Measurements from ENCODE around the gene MYBPHL.

The MYBPHL gene

GRCh38 chr1:109282952-109283747, 23.7 kb downstream of the MYBPHL start, which contains the start of gene PSRC1:
PSRC1 (minus strand) TSS chr1:109283145.
- TF ChIP-seq POLR2AphosphoS5 (IDR thresholded peaks at IDR 0.05; ENCODE audit: low read depth, low read length) (peak; percentile 85), TAF1 (IDR thresholded peaks at IDR 0.05; ENCODE audit: borderline replicate concordance, insufficient read depth, low read length) (peak; percentile 68; the same call in 1 of the 2 replicates), SIN3A (IDR thresholded peaks at IDR 0.05; ENCODE audit: borderline replicate concordance, insufficient read depth, low read length) (no peak; the same call in 1 of the 2 replicates), FOXP2 (optimal IDR thresholded peaks at IDR 0.05; ENCODE audit: borderline replicate concordance, extremely low read depth, extremely low read length, insufficient read depth) (peak; percentile 79), REST (IDR thresholded peaks at IDR 0.05; ENCODE audit: insufficient read depth in 1 of 2, low read depth in 2 of 2, low read length in 2 of 2) (0 out of 4 replicates have a peak, but pooled peaks of 1 of the 2 experiments have one; percentile 28)

- TF ChIP-seq SIN3A (IDR thresholded peaks at IDR 0.05; ENCODE audit: borderline replicate concordance, insufficient read depth, low read length) (no peak), TAF1 (IDR thresholded peaks at IDR 0.05; ENCODE audit: borderline replicate concordance, insufficient read depth, low read length) (peak; percentile 15; the same call in 1 of the 2 replicates)
Measured at GRCh38 chr1:109282497-109282951, 24.3 kb downstream of the MYBPHL start.

GRCh38 chr1:109281680-109282496, 24.9 kb downstream of the MYBPHL start:
- no peak for TF ChIP-seq POLR2AphosphoS5 (IDR thresholded peaks at IDR 0.05; ENCODE audit: low read depth, low read length)
- no peak for TF ChIP-seq SIN3A (IDR thresholded peaks at IDR 0.05; ENCODE audit: borderline replicate concordance, insufficient read depth, low read length)
- TF ChIP-seq TAF1 (IDR thresholded peaks at IDR 0.05; ENCODE audit: borderline replicate concordance, insufficient read depth, low read length): no peak
- no peak for TF ChIP-seq FOXP2 (optimal IDR thresholded peaks at IDR 0.05; ENCODE audit: borderline replicate concordance, extremely low read depth, extremely low read length, insufficient read depth)
- TF ChIP-seq REST (IDR thresholded peaks at IDR 0.05; ENCODE audit: insufficient read depth in 1 of 2, low read depth in 2 of 2, low read length in 2 of 2): no peak

- TF ChIP-seq POLR2AphosphoS5 (IDR thresholded peaks at IDR 0.05; ENCODE audit: low read depth, low read length) (no peak), SIN3A (IDR thresholded peaks at IDR 0.05; ENCODE audit: borderline replicate concordance, insufficient read depth, low read length) (no peak), FOXP2 (optimal IDR thresholded peaks at IDR 0.05; ENCODE audit: borderline replicate concordance, extremely low read depth, extremely low read length, insufficient read depth) (no peak), REST (IDR thresholded peaks at IDR 0.05; ENCODE audit: insufficient read depth in 1 of 2, low read depth in 2 of 2, low read length in 2 of 2) (no peak)
Measured at GRCh38 chr1:109280862-109281261, 25.9 kb downstream of the MYBPHL start.

- no peak for TF ChIP-seq TAF1 (IDR thresholded peaks at IDR 0.05; ENCODE audit: borderline replicate concordance, insufficient read depth, low read length)
- TF ChIP-seq REST (IDR thresholded peaks at IDR 0.05; ENCODE audit: insufficient read depth in 1 of 2, low read depth in 2 of 2, low read length in 2 of 2): no peak
- TF ChIP-seq POLR2AphosphoS5 (IDR thresholded peaks at IDR 0.05; ENCODE audit: low read depth, low read length): no peak
Measured at GRCh38 chr1:109279615-109280278, 27.1 kb downstream of the MYBPHL start.
